ENCODE results near the gene GPX6.
A peak's percentile ranks its signal among the peaks of the same experiment; 100 is the strongest.
"Not testable (repeated sequence)": the region's sequence is repeated elsewhere in the genome, so short reads cannot be mapped to it uniquely, and the experiment has no call there.

GPX6 gene

GRCh38 chr6:28480253-28480932 is 35.2 kb downstream of the GPX6 start:
- no peak for DNase-seq

- no peak for DNase-seq
Observed at GRCh38 chr6:28478518-28478917, 37.1 kb downstream of the GPX6 start.

- DNase-seq = peak; percentile 54
Observed at GRCh38 chr6:28474441-28475219, 41.0 kb downstream of the GPX6 start.

GRCh38 chr6:28469153-28469745 is 46.3 kb downstream of the GPX6 start:
- DNase-seq = not testable (repeated sequence)

- no peak for DNase-seq
Observed at GRCh38 chr6:28468056-28468455, 47.5 kb downstream of the GPX6 start.

GRCh38 chr6:28462401-28462800 is 53.2 kb downstream of the GPX6 start:
- no peak for DNase-seq

- DNase-seq = no peak
Observed at GRCh38 chr6:28458568-28458967, 57.0 kb downstream of the GPX6 start.
